Body of pancreas (tissue), 4 donors: Measurements from ENCODE around the gene PIP5K1B. TPM values are rescaled to one million over a fixed set of nuclear protein-coding genes. Genes with fewer than 3 reads are reported as not detected.
A peak's percentile ranks its signal among the peaks of the same experiment; 100 is the strongest.

Experiments used
- ATAC-seq: fragments of 150-250 bp; one replicate; pipeline ENCODE4 v1.9.1; 2016
- DNase-seq, 4 donors: peaks; one replicate each; pipeline ENCODE4 v3.0.0-alpha.2; 2019
- H3K27ac ChIP-seq, 4 donors: fragments of 200-600 bp; sonication (generic); 1 replicate in 3 of 4; 2 replicates in 1 of 4; pipeline versions ENCODE4 v1.5.1 to v1.6.1; 2016 to 2019; ENCODE audit warnings: mild to moderate bottlenecking in 1 of 4, mixed read lengths in 1 of 4, moderate library complexity in 1 of 4
- H3K27me3 ChIP-seq, 2 donors: fragments of 200-600 bp; sonication (generic); one replicate each; pipeline ENCODE4 v1.6.0; 2016; ENCODE audit warnings: mild to moderate bottlenecking in 1 of 2
- H3K36me3 ChIP-seq, 2 donors: fragments of 200-600 bp; sonication (generic); replicated peaks in 1 of 2; 2 replicates each; pipeline ENCODE4 v1.5.1; 2016; ENCODE audit warnings: low read depth in 2 of 2; ENCODE audit not compliant: insufficient read depth in 1 of 2
- H3K4me1 ChIP-seq: fragments of 200-600 bp; sonication (generic); one replicate; pipeline ENCODE4 v1.6.0; 2016
- H3K4me3 ChIP-seq, 2 donors: fragments of 200-600 bp; sonication (generic); 1 replicate in 1 of 2; 2 replicates in 1 of 2; pipeline ENCODE4 v1.5.1; 2016 to 2019
- H3K9me3 ChIP-seq, 3 donors: fragments of 200-600 bp; sonication (generic); 1 replicate in 2 of 3; 2 replicates in 1 of 3; pipeline ENCODE4 v1.5.1; 2016
- CTCF ChIP-seq, 7 experiments: fragments of 450-650 bp in 4 of 7; fragments of 200-600 bp in 3 of 7; sonication (generic) in 3 of 7; IDR thresholded peaks; one replicate each; pipeline ENCODE4 v1.5.1; 2016 to 2019; ENCODE audit warnings: antibody characterized with exemption in 7 of 7
- POLR2A ChIP-seq, 3 donors: fragments of 450-650 bp; IDR thresholded peaks; one replicate each; pipeline ENCODE4 v1.6.1; 2016; ENCODE audit warnings: antibody characterized with exemption in 3 of 3, mild to moderate bottlenecking in 2 of 3
- WGBS, 2 donors: methylation state at CpG; one replicate each; pipeline ENCODE4 v1.1.5; 2017; 5-methylcytosine and 5-hydroxymethylcytosine counted together
- intact Hi-C: fragments of 100-400 bp; cut with DNase I; formaldehyde crosslinking; loops from one replicate; pipeline ENCODE4 v1.15.1; 2023
- total RNA-seq, 2 donors: library from RNA; depleted of rRNA; stranded (reverse); fragments of >200 nt; gene quantifications; one replicate each; pipeline ENCODE4 v1.1.0, GENCODE V29; 2016

The PIP5K1B gene
- total RNA-seq, 2 donors from 2014 or later: 3.6 to 7.8 TPM

- peaks cover 24% of the 10 kb centered on the region for H3K4me1 ChIP-seq
- WGBS, 2 donors: 83 to 93% methylated on average over 6 of the region's 6 CpGs
- H3K9me3 ChIP-seq: no peaks in the 10 kb centered on the region
- no peaks in the 10 kb centered on the region for H3K27me3 ChIP-seq
- intact Hi-C loops: no loop called here
- DNase-seq (no peak), ATAC-seq (no peak)
- H3K4me3 ChIP-seq: no peak overlapping the region
- no peak overlapping the region for H3K27ac ChIP-seq
- no peak for TF ChIP-seq POLR2A (IDR thresholded peaks at IDR 0.05)
- no peak for TF ChIP-seq CTCF (IDR thresholded peaks at IDR 0.05)
- no peaks in the 10 kb centered on the region for H3K36me3 ChIP-seq
Measured at GRCh38 chr9:68898781-68899439, 193.9 kb downstream of the PIP5K1B start.

GRCh38 chr9:68904454-68904853, 199.4 kb downstream of the PIP5K1B start:
- no peaks in the 10 kb centered on the region for H3K9me3 ChIP-seq
- H3K27ac ChIP-seq: no peak overlapping the region
- no peak overlapping the region for H3K4me3 ChIP-seq
- intact Hi-C loops: no loop called here
- H3K36me3 ChIP-seq: no peaks in the 10 kb centered on the region
- peaks cover 5% of the 10 kb centered on the region for H3K4me1 ChIP-seq
- 71 to 77% methylated on average over 6 of the region's 6 CpGs for WGBS, 2 donors
- TF ChIP-seq POLR2A (IDR thresholded peaks at IDR 0.05): no peak
- TF ChIP-seq CTCF (IDR thresholded peaks at IDR 0.05): no peak
- H3K27me3 ChIP-seq: no peaks in the 10 kb centered on the region
- DNase-seq (no peak), ATAC-seq (no peak)

- H3K27ac ChIP-seq: no peak overlapping the region
- DNase-seq: no peak
- H3K4me1 ChIP-seq: peaks cover 5% of the 10 kb centered on the region
- no peaks in the 10 kb centered on the region for H3K36me3 ChIP-seq
- intact Hi-C loops: no loop called here
- ATAC-seq: no peak
- no peaks in the 10 kb centered on the region for H3K27me3 ChIP-seq
- H3K4me3 ChIP-seq: no peak overlapping the region
- TF ChIP-seq CTCF (IDR thresholded peaks at IDR 0.05): no peak
- no peak for TF ChIP-seq POLR2A (IDR thresholded peaks at IDR 0.05)
- 65 to 91% methylated on average over 3 of the region's 3 CpGs for WGBS, 2 donors
- H3K9me3 ChIP-seq: no peaks in the 10 kb centered on the region
Measured at GRCh38 chr9:68905129-68905528, 200.1 kb downstream of the PIP5K1B start.

DNA sequence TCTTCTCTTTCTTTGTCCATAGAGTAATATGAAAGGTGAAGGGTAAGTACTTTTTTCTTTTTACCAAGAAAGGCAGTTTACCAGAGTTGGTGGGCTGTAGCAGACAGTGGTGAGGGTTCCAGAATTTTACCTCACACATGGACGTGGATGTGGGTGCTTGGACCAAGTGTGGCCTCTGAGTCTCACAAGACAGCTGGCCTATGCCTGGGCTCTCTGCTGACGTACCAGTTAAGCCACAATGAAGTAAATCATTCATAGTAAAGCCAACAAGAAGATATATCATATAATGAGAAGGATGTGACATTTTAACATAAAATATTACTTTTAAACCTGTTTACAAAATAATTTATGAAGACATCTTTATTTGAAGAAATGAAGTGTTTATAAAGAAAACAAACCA, 202.9 kb downstream of the PIP5K1B start:
- peaks cover 13% of the 10 kb centered on the region for H3K4me1 ChIP-seq
- intact Hi-C loops: no loop called here
- H3K27me3 ChIP-seq: no peaks in the 10 kb centered on the region
- ATAC-seq (no peak), DNase-seq (no peak)
- no peak overlapping the region for H3K27ac ChIP-seq
- WGBS, 2 donors: 88 to 92% methylated on average over 2 of the region's 2 CpGs
- TF ChIP-seq POLR2A (IDR thresholded peaks at IDR 0.05) (no peak), CTCF (IDR thresholded peaks at IDR 0.05) (no peak)
- no peak overlapping the region for H3K4me3 ChIP-seq
- no peaks in the 10 kb centered on the region for H3K36me3 ChIP-seq
- no peaks in the 10 kb centered on the region for H3K9me3 ChIP-seq

- no peaks in the 10 kb centered on the region for H3K36me3 ChIP-seq
- no peaks in the 10 kb centered on the region for H3K9me3 ChIP-seq
- intact Hi-C loops: no loop called here
- TF ChIP-seq POLR2A (IDR thresholded peaks at IDR 0.05) (no peak), CTCF (IDR thresholded peaks at IDR 0.05) (no peak)
- peaks cover 22% of the 10 kb centered on the region for H3K4me1 ChIP-seq
- peak overlapping the region in 2 of 4 donors; percentile 9 to 55 for H3K27ac ChIP-seq
- DNase-seq (no peak), ATAC-seq (no peak)
- H3K27me3 ChIP-seq: no peaks in the 10 kb centered on the region
- no peak overlapping the region for H3K4me3 ChIP-seq
Measured at GRCh38 chr9:68912561-68912960, 207.5 kb downstream of the PIP5K1B start.
